ENCODE data around the gene KCP.

DNA sequence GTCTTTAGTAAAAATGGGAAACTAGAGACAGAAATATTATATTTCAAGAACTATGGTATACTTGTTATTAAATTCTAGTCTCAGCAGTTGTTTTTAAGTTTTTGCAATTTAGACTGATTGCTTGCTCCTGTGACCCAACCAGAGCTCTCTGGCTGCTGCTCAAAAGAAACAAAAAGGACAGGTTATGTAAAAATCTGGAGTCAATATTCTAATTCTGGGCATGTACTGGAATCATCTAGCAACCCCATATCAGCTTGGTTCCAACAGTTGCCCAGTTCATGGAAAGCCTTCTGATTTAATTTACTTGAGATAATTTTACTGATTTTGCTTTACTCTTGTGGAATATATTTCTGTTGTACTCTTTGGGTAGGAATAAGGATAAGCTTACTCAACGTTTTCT lies 10.3 kb downstream of the KCP start:
- TF ChIP-seq, protein P1, sequence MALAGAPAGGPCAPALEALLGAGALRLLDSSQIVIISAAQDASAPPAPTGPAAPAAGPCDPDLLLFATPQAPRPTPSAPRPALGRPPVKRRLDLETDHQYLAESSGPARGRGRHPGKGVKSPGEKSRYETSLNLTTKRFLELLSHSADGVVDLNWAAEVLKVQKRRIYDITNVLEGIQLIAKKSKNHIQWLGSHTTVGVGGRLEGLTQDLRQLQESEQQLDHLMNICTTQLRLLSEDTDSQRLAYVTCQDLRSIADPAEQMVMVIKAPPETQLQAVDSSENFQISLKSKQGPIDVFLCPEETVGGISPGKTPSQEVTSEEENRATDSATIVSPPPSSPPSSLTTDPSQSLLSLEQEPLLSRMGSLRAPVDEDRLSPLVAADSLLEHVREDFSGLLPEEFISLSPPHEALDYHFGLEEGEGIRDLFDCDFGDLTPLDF (CRISPR knock-in tag; IDR thresholded peaks at IDR 0.05): no peak
- TF ChIP-seq, protein P2, sequence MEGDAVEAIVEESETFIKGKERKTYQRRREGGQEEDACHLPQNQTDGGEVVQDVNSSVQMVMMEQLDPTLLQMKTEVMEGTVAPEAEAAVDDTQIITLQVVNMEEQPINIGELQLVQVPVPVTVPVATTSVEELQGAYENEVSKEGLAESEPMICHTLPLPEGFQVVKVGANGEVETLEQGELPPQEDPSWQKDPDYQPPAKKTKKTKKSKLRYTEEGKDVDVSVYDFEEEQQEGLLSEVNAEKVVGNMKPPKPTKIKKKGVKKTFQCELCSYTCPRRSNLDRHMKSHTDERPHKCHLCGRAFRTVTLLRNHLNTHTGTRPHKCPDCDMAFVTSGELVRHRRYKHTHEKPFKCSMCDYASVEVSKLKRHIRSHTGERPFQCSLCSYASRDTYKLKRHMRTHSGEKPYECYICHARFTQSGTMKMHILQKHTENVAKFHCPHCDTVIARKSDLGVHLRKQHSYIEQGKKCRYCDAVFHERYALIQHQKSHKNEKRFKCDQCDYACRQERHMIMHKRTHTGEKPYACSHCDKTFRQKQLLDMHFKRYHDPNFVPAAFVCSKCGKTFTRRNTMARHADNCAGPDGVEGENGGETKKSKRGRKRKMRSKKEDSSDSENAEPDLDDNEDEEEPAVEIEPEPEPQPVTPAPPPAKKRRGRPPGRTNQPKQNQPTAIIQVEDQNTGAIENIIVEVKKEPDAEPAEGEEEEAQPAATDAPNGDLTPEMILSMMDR (IDR thresholded peaks at IDR 0.05): no peak
- TF ChIP-seq ZNF138 (CRISPR knock-in tag; conservative IDR thresholded peaks at IDR 0.05): no peak
